ENCODE results near the gene CNBD2. TPM values are rescaled to one million over a fixed set of nuclear protein-coding genes. Genes with fewer than 3 reads are reported as not detected.
"Not testable (repeated sequence)": the region's sequence is repeated elsewhere in the genome, so short reads cannot be mapped to it uniquely, and the experiment has no call there.

The CNBD2 gene
- total RNA-seq, 1 experiment from 2014 or later = 3.4 TPM

GRCh38 chr20:35994994-35995453 is 26.6 kb downstream of the CNBD2 start:
- intact Hi-C loops (cut with micrococcal nuclease) = loop anchor here (1.0 to 10.0 kb wide), 4 partner anchors 42 to 450 kb away; no protein-coding TSS in a partner anchor
- TF ChIP-seq CTCF (IDR thresholded peaks at IDR 0.05; ENCODE audit: unreplicated experiment) = peak; percentile 86
- no peak overlapping the region for H3K4me3 Mint-ChIP-seq (ENCODE audit: unreplicated experiment)
- no peaks in the 10 kb centered on the region for H3K36me3 Mint-ChIP-seq (ENCODE audit: insufficient read depth, unreplicated experiment)
- H3K4me1 Mint-ChIP-seq (ENCODE audit: insufficient read depth, unreplicated experiment) = peaks cover 7% of the 10 kb centered on the region
- ChIA-PET POLR2A (interaction anchor here (0.6 to 6.3 kb wide), 10 partner anchors 33 to 779 kb away, joined by 3 to 92 read pairs (median 4); partner anchors contain the start of gene DSN1), CTCF (interaction anchor here (0.6 to 15.5 kb wide), 33 partner anchors 8 to 1921 kb away, joined by 3 to 705 read pairs (median 4); no protein-coding TSS in a partner anchor)
- H3K27me3 Mint-ChIP-seq (ENCODE audit: insufficient read depth, unreplicated experiment) = peaks cover under 1% of the 10 kb centered on the region
- H3K9me3 Mint-ChIP-seq (ENCODE audit: unreplicated experiment) = no peaks in the 10 kb centered on the region
- BruUV-seq (replicated peaks) = no TSS peak
- peak; percentile 85 for DNase-seq (ENCODE audit: unreplicated experiment)
- no peak overlapping the region for H3K27ac Mint-ChIP-seq (ENCODE audit: low read depth, unreplicated experiment)

- not testable (repeated sequence) for H3K9me3 Mint-ChIP-seq (ENCODE audit: unreplicated experiment); H3K4me3 Mint-ChIP-seq (ENCODE audit: unreplicated experiment); BruUV-seq (replicated peaks); H3K27me3 Mint-ChIP-seq (ENCODE audit: insufficient read depth, unreplicated experiment); DNase-seq (ENCODE audit: unreplicated experiment); H3K36me3 Mint-ChIP-seq (ENCODE audit: insufficient read depth, unreplicated experiment); H3K27ac Mint-ChIP-seq (ENCODE audit: low read depth, unreplicated experiment); H3K4me1 Mint-ChIP-seq (ENCODE audit: insufficient read depth, unreplicated experiment)
- ChIA-PET POLR2A (interaction anchor here (6.3 kb wide), 1 partner anchor 142 kb away, joined by 92 read pairs; no protein-coding TSS in a partner anchor), CTCF (interaction anchor here (0.6 to 15.5 kb wide), 10 partner anchors 21 to 202 kb away, joined by 3 to 705 read pairs (median 4); no protein-coding TSS in a partner anchor)
- intact Hi-C loops (cut with micrococcal nuclease) = loop anchor here (5.0 to 10.0 kb wide), 2 partner anchors 41 to 448 kb away; no protein-coding TSS in a partner anchor
Observed at GRCh38 chr20:35996492-35996891, 28.1 kb downstream of the CNBD2 start.

GRCh38 chr20:36001331-36001730 is 32.9 kb downstream of the CNBD2 start:
- H3K4me3 Mint-ChIP-seq (ENCODE audit: unreplicated experiment); BruUV-seq (replicated peaks); H3K4me1 Mint-ChIP-seq (ENCODE audit: insufficient read depth, unreplicated experiment); H3K27ac Mint-ChIP-seq (ENCODE audit: low read depth, unreplicated experiment); POLR2A ChIA-PET; CTCF ChIA-PET; H3K36me3 Mint-ChIP-seq (ENCODE audit: insufficient read depth, unreplicated experiment); DNase-seq (ENCODE audit: unreplicated experiment); intact Hi-C loops (cut with micrococcal nuclease): not testable (repeated sequence)
- Mint-ChIP-seq H3K27me3 (ENCODE audit: insufficient read depth, unreplicated experiment) (peaks cover 11% of the 10 kb centered on the region), H3K9me3 (ENCODE audit: unreplicated experiment) (peaks cover 18% of the 10 kb centered on the region)

GRCh38 chr20:36002855-36003254 is 34.5 kb downstream of the CNBD2 start:
- BruUV-seq (replicated peaks) = no TSS peak
- no peak overlapping the region for H3K4me3 Mint-ChIP-seq (ENCODE audit: unreplicated experiment)
- DNase-seq (ENCODE audit: unreplicated experiment) = no peak
- peak overlapping the region; percentile 40 for H3K27ac Mint-ChIP-seq (ENCODE audit: low read depth, unreplicated experiment)
- peaks cover 18% of the 10 kb centered on the region for H3K9me3 Mint-ChIP-seq (ENCODE audit: unreplicated experiment)
- ChIA-PET CTCF (interaction anchor here (0.9 to 1.9 kb wide), 5 partner anchors 8 to 437 kb away, joined by 3 to 16 read pairs (median 7); no protein-coding TSS in a partner anchor), POLR2A (interaction anchor here (0.7 to 1.2 kb wide), 4 partner anchors 14 to 940 kb away, joined by 3 read pairs; no protein-coding TSS in a partner anchor)
- peaks cover 6% of the 10 kb centered on the region for H3K36me3 Mint-ChIP-seq (ENCODE audit: insufficient read depth, unreplicated experiment)
- no peaks in the 10 kb centered on the region for H3K4me1 Mint-ChIP-seq (ENCODE audit: insufficient read depth, unreplicated experiment)
- no peak for TF ChIP-seq CTCF (IDR thresholded peaks at IDR 0.05; ENCODE audit: unreplicated experiment)
- intact Hi-C loops (cut with micrococcal nuclease) = no loop called here
- peaks cover 11% of the 10 kb centered on the region for H3K27me3 Mint-ChIP-seq (ENCODE audit: insufficient read depth, unreplicated experiment)

- TF ChIP-seq CTCF (IDR thresholded peaks at IDR 0.05; ENCODE audit: unreplicated experiment) = no peak
- BruUV-seq (replicated peaks) = no TSS peak
- Mint-ChIP-seq H3K27ac (ENCODE audit: low read depth, unreplicated experiment) (no peak overlapping the region), H3K4me3 (ENCODE audit: unreplicated experiment) (no peak overlapping the region), H3K27me3 (ENCODE audit: insufficient read depth, unreplicated experiment) (peaks cover 11% of the 10 kb centered on the region), H3K36me3 (ENCODE audit: insufficient read depth, unreplicated experiment) (peaks cover 6% of the 10 kb centered on the region), H3K4me1 (ENCODE audit: insufficient read depth, unreplicated experiment) (no peaks in the 10 kb centered on the region), H3K9me3 (ENCODE audit: unreplicated experiment) (peaks cover 18% of the 10 kb centered on the region)
- no peak for DNase-seq (ENCODE audit: unreplicated experiment)
- ChIA-PET CTCF (interaction anchor here (0.6 to 1.9 kb wide), 7 partner anchors 9 to 1974 kb away, joined by 3 to 16 read pairs (median 3); no protein-coding TSS in a partner anchor), POLR2A (interaction anchor here (1.1 kb wide), 1 partner anchor 30 kb away, joined by 4 read pairs; no protein-coding TSS in a partner anchor)
- intact Hi-C loops (cut with micrococcal nuclease) = no loop called here
Observed at GRCh38 chr20:36004045-36004444, 35.7 kb downstream of the CNBD2 start.

Measured in MCF 10A (cell line).